HPDE6-E6E7 (cell line): Measurements from ENCODE around the gene TYMS.
A peak's percentile ranks its signal among the peaks of the same experiment; 100 is the strongest.

Source experiments
- DNase-seq: peaks from one replicate; pipeline ENCODE4 v3.0.0; 2011; ENCODE audit warnings: missing footprints; ENCODE audit errors: extremely low spot score

The TYMS gene

DNA sequence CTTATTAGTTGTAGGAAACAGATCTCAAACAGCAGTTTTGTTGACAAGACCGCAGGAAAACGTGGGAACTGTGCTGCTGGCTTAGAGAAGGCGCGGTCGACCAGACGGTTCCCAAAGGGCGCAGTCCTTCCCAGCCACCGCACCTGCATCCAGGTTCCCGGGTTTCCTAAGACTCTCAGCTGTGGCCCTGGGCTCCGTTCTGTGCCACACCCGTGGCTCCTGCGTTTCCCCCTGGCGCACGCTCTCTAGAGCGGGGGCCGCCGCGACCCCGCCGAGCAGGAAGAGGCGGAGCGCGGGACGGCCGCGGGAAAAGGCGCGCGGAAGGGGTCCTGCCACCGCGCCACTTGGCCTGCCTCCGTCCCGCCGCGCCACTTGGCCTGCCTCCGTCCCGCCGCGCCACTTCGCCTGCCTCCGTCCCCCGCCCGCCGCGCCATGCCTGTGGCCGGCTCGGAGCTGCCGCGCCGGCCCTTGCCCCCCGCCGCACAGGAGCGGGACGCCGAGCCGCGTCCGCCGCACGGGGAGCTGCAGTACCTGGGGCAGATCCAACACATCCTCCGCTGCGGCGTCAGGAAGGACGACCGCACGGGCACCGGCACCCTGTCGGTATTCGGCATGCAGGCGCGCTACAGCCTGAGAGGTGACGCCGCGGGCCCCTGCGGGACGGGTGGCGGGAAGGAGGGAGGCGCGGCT lies at the start of gene TYMS:
Gene TYMS, plus strand, starts transcription at position 343 of the 690 bp plus-strand sequence. Its CDS starts 90 bp downstream, at position 433.
- peak; percentile 63 for DNase-seq

DNA sequence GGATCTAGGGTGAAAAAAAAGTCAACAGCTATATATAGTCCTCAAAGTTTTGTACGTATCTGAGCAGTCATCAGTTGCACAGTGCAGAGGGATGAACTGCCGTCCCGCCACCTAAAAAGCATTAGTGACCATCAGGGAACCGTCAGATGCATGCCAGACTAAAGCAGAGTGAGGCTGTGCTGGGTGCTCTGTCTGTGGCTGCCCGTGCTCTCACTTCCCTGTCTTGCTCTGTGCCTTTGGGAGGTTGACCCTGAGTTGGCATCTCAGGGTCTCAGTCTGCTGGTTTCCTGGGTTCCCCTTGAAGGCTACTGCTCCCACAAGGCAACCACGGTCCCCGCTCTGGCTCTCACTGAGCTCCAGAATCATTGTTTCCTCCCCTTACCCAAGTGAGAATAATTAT lies 49.5 kb upstream of the TYMS start:
- DNase-seq, result no peak

GRCh38 chr18:610214-610928 lies 47.1 kb upstream of the TYMS start:
- no peak for DNase-seq

GRCh38 chr18:612156-612555 lies 45.3 kb upstream of the TYMS start:
- DNase-seq, result no peak

DNA sequence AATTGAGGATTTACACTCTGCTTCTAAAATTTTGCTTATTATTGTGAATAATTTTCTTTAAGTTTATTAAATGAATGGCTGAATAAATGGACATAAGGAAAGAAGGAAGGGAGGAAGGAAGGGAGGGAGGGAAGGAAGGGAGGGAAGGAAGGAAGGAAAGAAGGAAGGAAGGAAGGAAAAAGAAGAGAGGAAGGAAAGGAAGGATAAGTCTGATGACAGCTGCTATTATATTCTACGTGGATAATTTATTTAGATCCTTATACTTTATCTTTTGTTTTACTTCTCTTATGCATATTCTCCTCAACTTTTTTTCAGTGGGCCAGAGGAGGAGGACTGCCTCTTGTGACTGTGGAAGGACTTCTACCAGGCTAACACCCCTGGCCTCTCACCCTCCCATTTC lies 43.3 kb upstream of the TYMS start:
- DNase-seq, result no peak

DNA sequence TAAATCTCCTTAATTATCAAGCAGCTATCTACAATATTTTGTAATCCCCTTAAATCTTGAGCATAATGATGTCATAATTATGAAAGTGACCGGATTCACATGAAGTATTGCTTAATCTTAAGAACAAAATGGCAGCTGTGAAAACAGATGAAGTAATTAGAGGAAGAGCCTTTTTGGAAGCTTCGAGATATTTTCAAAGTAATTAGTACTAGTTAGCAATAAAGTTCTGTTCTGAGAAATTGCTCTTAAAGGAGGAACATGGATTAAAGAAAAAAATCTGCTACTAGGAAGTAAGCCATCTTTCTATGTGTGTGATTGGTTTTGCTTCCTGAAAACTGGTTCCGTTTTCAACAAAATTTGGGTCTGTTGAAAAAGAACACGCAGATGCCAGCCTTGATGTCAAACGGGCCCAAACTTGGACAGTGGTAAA lies 42.3 kb upstream of the TYMS start:
- DNase-seq, result no peak

DNA sequence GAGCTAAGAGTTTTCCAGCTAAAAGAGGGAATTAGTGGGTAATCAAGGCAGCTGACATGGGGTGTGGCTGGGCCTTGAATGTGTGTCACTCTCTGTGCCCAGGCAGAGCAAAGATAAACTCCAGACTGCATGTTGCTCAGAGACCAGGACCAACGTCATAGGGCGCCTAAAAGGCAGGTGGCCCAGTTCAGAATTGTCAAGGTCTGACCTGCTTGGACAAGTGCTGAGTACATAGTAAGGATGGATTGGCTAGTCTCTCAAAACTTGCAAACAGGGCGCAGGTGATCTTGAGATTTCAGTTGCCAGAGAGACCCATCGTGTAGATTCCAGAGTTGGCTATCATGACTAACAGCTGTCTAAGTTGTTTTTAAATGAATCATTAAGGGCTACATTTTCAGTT lies 41.7 kb upstream of the TYMS start:
- DNase-seq, result no peak

- DNase-seq, result no peak
These were observed 41.0 kb upstream of the TYMS start for GRCh38 chr18:616380-616995.

- DNase-seq, result no peak
These were observed 39.4 kb upstream of the TYMS start for GRCh38 chr18:617970-618504.

DNA sequence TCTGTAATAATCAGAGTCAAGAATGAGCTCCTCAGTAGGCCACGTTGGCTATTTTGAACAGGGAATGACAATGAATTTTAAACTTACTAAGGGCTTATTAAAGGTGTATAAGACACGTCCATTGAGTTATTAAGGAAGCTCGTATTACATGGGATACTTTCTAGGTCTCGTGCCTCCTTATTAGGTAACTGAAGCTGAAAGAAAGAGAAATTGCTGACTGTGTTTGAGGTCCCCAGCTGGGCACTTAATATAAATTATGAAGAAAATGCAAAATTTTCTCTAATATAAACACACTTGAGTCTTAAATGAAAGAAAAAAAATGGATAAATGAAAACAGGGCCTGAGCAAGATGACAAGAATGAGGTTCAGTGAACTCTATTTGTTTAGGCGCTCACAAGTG lies 38.8 kb upstream of the TYMS start:
- no peak for DNase-seq

DNA sequence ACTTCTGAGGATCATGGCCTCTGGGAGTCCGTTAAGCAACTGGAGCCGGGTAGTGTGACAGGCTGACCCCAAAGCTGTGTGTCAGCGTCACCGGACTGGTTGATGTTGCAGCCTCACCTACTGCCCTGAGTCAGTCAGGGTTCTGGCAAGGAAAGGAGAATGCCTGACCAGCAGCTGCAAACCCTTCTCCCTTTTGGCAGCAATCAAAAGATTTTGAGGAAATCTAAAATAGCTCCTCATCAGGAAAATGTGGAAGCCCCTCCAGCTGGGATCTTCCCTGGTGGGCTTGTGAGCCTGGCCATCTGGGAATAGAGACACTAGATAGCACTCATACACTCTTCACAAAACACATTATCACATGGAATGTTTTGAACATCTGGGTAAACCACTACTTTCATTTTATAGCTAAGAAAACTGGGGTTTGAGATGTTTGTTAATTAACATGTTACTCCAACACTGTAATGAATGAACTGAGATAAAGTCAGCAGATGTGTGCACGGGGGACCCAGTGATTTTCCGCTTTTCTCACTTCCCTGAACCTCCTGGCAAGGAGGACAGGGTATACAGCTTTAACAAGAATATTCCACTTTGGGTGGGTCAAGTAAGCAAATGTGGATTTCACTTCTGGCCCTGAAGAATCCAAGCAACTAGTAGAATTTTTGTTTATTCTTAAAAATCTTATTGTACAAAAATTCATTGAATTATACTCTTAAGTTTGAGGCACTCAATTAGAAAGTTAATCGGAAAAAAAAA lies 36.0 kb upstream of the TYMS start:
- no peak for DNase-seq

DNA sequence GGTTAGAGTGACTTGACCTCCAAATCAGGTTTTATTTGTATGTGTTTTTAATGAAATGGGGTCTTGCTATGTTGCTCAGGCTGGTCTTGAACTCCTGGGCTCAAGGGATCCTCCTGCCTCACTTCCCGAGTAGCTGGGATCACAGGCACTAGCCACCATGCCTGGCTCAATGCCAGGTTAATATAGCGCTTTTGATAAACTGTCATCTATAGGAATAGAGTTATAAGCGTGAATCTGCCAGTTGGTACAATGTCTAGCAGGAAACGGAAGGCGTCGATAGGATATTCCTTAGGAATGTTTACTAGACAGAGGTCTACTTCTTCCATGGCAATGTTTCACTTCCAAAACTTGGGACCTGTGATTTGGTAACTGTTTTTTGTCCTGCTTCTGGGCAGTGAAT lies 35.2 kb upstream of the TYMS start:
- DNase-seq, result no peak

GRCh38 chr18:623761-624620 lies 33.5 kb upstream of the TYMS start:
- peak; percentile 43 for DNase-seq

GRCh38 chr18:627231-627630 lies 30.2 kb upstream of the TYMS start:
- no peak for DNase-seq

DNA sequence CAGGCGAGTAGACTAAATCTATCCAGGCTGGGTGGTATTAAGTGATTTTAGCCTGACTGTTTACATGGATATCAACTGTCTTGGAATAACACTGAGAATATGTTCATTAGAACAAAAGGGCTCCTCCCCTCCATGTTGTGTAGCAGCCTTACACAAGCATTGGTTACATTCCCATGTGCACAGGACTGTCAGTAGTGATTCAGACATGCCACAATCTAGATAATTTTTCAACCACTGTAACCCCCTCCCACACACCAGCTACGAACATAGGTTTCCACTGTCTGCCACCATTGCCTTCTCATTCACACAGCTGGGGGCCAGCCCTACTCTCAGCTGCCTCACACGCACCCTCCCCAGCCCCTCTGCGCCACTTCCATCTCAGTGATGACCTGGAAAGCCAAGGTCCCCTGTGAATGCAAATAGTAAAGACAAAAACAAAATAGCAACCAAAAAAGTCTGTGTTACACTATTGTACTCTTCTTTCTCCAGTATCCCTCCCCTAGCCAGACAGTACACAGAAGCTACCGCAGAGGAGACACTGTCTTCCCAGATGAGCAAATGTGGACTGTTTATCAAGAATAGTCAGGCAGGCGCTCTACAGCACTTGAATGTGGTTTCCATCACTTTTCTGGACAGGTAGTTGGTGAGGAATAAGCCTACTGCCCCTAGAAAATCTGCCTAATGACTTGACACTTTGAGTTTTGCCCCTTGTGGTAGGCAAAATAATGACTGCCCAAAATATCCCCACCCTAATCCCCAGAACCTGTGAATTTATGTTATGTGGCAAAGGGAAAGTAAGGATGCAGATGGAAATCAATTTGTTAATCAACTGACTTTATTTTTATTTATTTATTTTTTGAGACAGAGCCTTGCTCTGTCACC lies 27.9 kb upstream of the TYMS start:
- DNase-seq, result no peak

DNA sequence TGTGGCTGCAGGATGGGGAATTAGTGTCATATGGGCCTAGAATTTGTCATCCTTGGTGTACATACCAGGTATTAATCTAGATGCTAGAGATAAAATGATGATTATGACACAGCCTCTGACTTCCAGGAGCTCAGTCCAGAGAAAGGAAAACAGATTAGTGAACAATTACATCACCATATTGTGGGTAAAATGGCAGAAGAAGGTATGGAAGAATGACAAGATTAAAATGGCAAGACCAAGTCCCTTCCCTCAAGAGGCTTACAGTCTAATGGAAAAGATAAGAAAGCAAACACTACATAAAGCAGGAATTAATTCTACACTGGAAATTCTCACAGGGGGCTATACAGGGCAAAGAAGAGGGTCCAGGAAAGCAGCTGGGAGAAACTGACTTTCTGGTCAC lies 25.9 kb upstream of the TYMS start:
- DNase-seq, result no peak

DNA sequence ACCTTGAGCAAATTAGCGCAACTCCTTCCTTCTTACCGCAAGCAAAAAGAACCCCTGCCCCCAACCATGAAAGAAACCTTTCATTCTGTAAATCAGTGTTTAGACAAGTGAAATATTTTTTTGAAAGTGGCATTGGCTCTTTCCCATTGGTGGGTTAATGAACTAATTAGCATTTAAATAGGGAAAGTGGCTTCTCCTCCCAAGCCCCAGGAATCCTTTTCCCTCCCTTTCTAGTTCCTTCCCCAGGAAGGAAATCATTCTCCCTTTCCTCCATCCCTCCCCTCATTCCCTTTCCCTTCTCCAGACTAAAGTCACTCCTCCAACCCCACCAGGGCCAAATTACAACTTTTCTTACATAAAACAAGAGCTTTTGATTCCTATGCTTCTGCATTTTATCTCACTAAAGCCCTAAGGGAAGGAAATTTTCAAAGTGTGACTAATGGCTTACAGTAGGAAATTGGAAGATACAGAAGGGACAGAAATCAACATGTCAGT lies 22.9 kb upstream of the TYMS start:
- DNase-seq, result no peak

GRCh38 chr18:635171-635570 lies 22.3 kb upstream of the TYMS start:
- DNase-seq, result no peak

DNA sequence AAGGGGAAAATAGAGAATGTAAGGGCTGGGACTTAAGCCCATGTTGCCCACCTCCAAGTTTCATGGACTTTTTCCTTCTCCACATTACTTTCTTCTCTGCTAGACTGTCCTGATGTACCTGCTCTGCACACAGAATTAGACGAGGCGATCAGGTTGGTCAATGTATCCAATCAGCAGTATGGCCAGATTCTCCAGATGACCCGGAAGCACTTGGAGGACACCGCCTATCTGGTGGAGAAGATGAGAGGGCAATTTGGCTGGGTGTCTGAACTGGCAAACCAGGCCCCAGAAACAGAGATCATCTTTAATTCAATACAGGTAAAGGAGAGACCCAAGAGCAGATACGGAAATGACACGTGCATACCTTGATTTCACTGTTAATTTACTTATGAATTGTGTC lies 16.2 kb upstream of the TYMS start:
- no peak for DNase-seq
